ENCODE measurements around the gene PDZD11. TPM values are rescaled to one million over a fixed set of nuclear protein-coding genes. Genes with fewer than 3 reads are reported as not detected.

The PDZD11 gene
- total and polyA plus RNA-seq, 5 donors from 2014 or later = 18.7 to 84.3 (median 56.7) TPM

DNA sequence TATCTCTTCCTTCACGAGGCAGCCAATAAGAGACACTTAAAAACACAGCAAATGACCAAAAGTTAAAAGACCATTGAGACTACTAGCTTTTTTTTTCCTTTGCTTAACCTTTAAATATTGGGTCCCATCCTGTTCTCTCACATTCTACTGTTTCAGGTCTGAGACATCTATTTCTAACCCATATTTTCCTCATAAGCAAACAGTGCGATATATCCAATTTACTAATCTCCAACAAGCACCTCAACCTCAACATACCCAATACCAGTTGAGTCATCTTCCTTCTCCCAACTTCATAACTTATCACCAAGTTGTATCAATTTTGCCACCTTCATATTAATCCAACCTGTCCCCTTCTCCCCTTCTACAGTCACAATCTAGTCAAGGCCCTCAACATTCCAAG, 48.2 kb downstream of the PDZD11 start:
- no peaks in the 10 kb centered on the region for H3K36me3 ChIP-seq (ENCODE audit: control insufficient read depth, insufficient read depth, low read length)
- no peaks in the 10 kb centered on the region for H3K27me3 Mint-ChIP-seq
- H3K4me1 ChIP-seq (ENCODE audit: control insufficient read depth, insufficient read depth, low read length, poor library complexity, severe bottlenecking) = no peaks in the 10 kb centered on the region
- no peaks in the 10 kb centered on the region for H3K36me3 Mint-ChIP-seq
- H3K4me3 ChIP-seq (ENCODE audit: low read depth, low read length) = no peak overlapping the region
- H3K27me3 ChIP-seq (ENCODE audit: control insufficient read depth, insufficient read depth, low read length) = no peaks in the 10 kb centered on the region
- no peaks in the 10 kb centered on the region for H3K9me3 ChIP-seq (ENCODE audit: control insufficient read depth in 2 of 2, low read length in 2 of 2)
- H3K9me3 Mint-ChIP-seq = no peaks in the 10 kb centered on the region
- H3K27ac Mint-ChIP-seq = no peak overlapping the region
- H3K27ac ChIP-seq (ENCODE audit: insufficient read depth, low read length, poor library complexity, severe bottlenecking) = no peak overlapping the region
- DNase-seq (no peak), ATAC-seq (ENCODE audit: low read depth in 2 of 2) (no peak)
- no peak overlapping the region for H3K4me3 Mint-ChIP-seq
- no peaks in the 10 kb centered on the region for H3K4me1 Mint-ChIP-seq

DNA sequence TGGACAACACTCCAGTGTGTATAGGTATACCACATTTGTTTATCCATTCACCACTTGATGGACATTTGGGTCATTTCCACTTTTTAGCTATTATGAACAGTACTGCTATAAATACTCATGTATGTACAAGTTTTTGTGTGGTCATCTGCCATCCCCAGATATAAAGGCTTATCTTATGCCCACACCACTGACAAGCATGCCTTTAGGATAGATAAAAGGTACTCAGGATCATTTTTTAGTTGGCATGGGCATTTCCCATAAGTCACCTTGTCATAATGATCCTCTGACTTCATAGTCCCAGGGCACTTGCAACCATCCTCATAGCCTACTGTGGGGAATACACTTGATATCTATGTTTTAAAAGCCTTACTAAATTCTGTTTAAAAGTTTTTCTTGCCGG, 49.0 kb downstream of the PDZD11 start:
- no peaks in the 10 kb centered on the region for H3K9me3 ChIP-seq (ENCODE audit: control insufficient read depth in 2 of 2, low read length in 2 of 2)
- Mint-ChIP-seq H3K27ac (no peak overlapping the region), H3K27me3 (no peaks in the 10 kb centered on the region), H3K36me3 (no peaks in the 10 kb centered on the region), H3K9me3 (no peaks in the 10 kb centered on the region), H3K4me1 (no peaks in the 10 kb centered on the region), H3K4me3 (no peak overlapping the region)
- H3K4me1 ChIP-seq (ENCODE audit: control insufficient read depth, insufficient read depth, low read length, poor library complexity, severe bottlenecking) = no peaks in the 10 kb centered on the region
- ATAC-seq (ENCODE audit: low read depth in 2 of 2) (no peak), DNase-seq (no peak)
- H3K4me3 ChIP-seq (ENCODE audit: low read depth, low read length) = no peak overlapping the region
- no peaks in the 10 kb centered on the region for H3K36me3 ChIP-seq (ENCODE audit: control insufficient read depth, insufficient read depth, low read length)
- H3K27me3 ChIP-seq (ENCODE audit: control insufficient read depth, insufficient read depth, low read length) = no peaks in the 10 kb centered on the region
- H3K27ac ChIP-seq (ENCODE audit: insufficient read depth, low read length, poor library complexity, severe bottlenecking) = no peak overlapping the region

Other genes with a start within 250 kb of the PDZD11 start
- not detected for gene AWAT2, start 240.0 kb downstream of the PDZD11 start, total RNA-seq
- gene AWAT2, start 240.0 kb downstream of the PDZD11 start, polyA plus RNA-seq = not detected
- not detected for gene OTUD6A, start 227.5 kb downstream of the PDZD11 start, total RNA-seq
- not detected for gene OTUD6A, start 227.5 kb downstream of the PDZD11 start, polyA plus RNA-seq
- gene IGBP1, start 156.5 kb downstream of the PDZD11 start, total RNA-seq = 64.0 TPM
- 10 to 100 TPM; 75.9 to 91.3 (median 81.6) TPM for gene IGBP1, start 156.5 kb downstream of the PDZD11 start, polyA plus RNA-seq
- gene DGAT2L6, start 112.4 kb downstream of the PDZD11 start, total RNA-seq = not detected
- not detected for gene DGAT2L6, start 112.4 kb downstream of the PDZD11 start, polyA plus RNA-seq
- gene AWAT1, start 55.3 kb downstream of the PDZD11 start, total RNA-seq = not detected
- gene AWAT1, start 55.3 kb downstream of the PDZD11 start, polyA plus RNA-seq = not detected
- gene P2RY4, start 29.7 kb downstream of the PDZD11 start, total RNA-seq = 0.39 TPM
- not detected for gene P2RY4, start 29.7 kb downstream of the PDZD11 start, polyA plus RNA-seq
- gene ARR3, start 21.6 kb downstream of the PDZD11 start, total RNA-seq = not detected
- not detected for gene ARR3, start 21.6 kb downstream of the PDZD11 start, polyA plus RNA-seq
- not detected for gene RAB41, start 7.8 kb downstream of the PDZD11 start, total RNA-seq
- under 1 TPM in 1 of 4 donors, not detected in 3; 0.37 TPM for gene RAB41, start 7.8 kb downstream of the PDZD11 start, polyA plus RNA-seq
- gene KIF4A, start 177 bp upstream of the PDZD11 start, total RNA-seq = 0.42 TPM
- 1 to 10 TPM in 1 of 4 donors, under 1 TPM in 3; 0.34 to 1.2 (median 0.55) TPM for gene KIF4A, start 177 bp upstream of the PDZD11 start, polyA plus RNA-seq
- not detected for gene GDPD2, start 133.4 kb upstream of the PDZD11 start, total RNA-seq
- not detected for gene GDPD2, start 133.4 kb upstream of the PDZD11 start, polyA plus RNA-seq
- gene DLG3, start 154.9 kb upstream of the PDZD11 start, total RNA-seq = 20.7 TPM
- gene DLG3, start 154.9 kb upstream of the PDZD11 start, polyA plus RNA-seq = 1 to 10 TPM; 7.3 to 9.7 (median 9.1) TPM